Esophagus squamous epithelium (tissue), 5 donors: Measurements from ENCODE around the gene NAV2. TPM values are rescaled to one million over a fixed set of nuclear protein-coding genes. Genes with fewer than 3 reads are reported as not detected.

Experiments used
- DNase-seq: peaks from one replicate; lab custom pipeline; 2025; lab: John Stamatoyannopoulos, UW
- H3K27ac ChIP-seq, 4 donors: fragments of 200-600 bp; sonication (generic); one replicate each; pipeline ENCODE4 v1.5.1; 2016 to 2019; ENCODE audit warnings: mild to moderate bottlenecking in 1 of 4
- H3K27me3 ChIP-seq, 4 donors: fragments of 200-600 bp; sonication (generic); 1 replicate in 3 of 4; 2 replicates in 1 of 4; pipeline versions ENCODE4 v1.5.1 to v1.6.0; 2017 to 2021; ENCODE audit warnings: antibody characterized with exemption in 1 of 4
- H3K36me3 ChIP-seq, 3 donors: fragments of 200-600 bp; sonication (generic); one replicate each; pipeline ENCODE4 v1.5.1; 2016 to 2019
- H3K4me1 ChIP-seq, 3 donors: fragments of 200-600 bp; sonication (generic); one replicate each; pipeline ENCODE4 v1.5.1; 2017 to 2019
- H3K4me3 ChIP-seq, 4 donors: fragments of 200-600 bp; sonication (generic); 1 replicate in 3 of 4; 2 replicates in 1 of 4; pipeline ENCODE4 v1.5.1; 2016 to 2019; ENCODE audit warnings: mild to moderate bottlenecking in 2 of 4, moderate library complexity in 1 of 4
- H3K9me3 ChIP-seq, 3 donors: fragments of 200-600 bp; sonication (generic); one replicate each; pipeline ENCODE4 v1.5.1; 2016 to 2019
- CTCF ChIP-seq, 6 experiments: fragments of 450-650 bp in 4 of 6; fragments of 200-600 bp in 2 of 6; sonication (generic) in 2 of 6; IDR thresholded peaks; one replicate each; pipeline ENCODE4 v1.5.1; 2016 to 2019; ENCODE audit warnings: antibody characterized with exemption in 6 of 6, mild to moderate bottlenecking in 4 of 6, moderate library complexity in 4 of 6
- POLR2A ChIP-seq, 4 donors: fragments of 450-650 bp; IDR thresholded peaks; one replicate each; pipeline ENCODE4 v1.6.1; 2017; ENCODE audit warnings: antibody characterized with exemption in 4 of 4, mild to moderate bottlenecking in 4 of 4, moderate library complexity in 3 of 4
- WGBS, 2 donors: methylation state at CpG; one replicate each; pipeline ENCODE4 v1.1.5; 2018; 5-methylcytosine and 5-hydroxymethylcytosine counted together
- intact Hi-C: fragments of 100-400 bp; cut with DNase I; formaldehyde crosslinking; loops from one replicate; pipeline ENCODE4 v1.15.0; 2022
- total RNA-seq, 4 donors: library from RNA; depleted of rRNA; stranded (reverse); fragments of >200 nt; gene quantifications; one replicate each; pipeline ENCODE4 v1.1.0, GENCODE V29; 2016
- donor health status: DM: yes; HTN: yes; CAD: no.

NAV2 gene
- total RNA-seq, 4 donors from 2014 or later, result 4.9 to 19.1 (median 14.6) TPM

DNA sequence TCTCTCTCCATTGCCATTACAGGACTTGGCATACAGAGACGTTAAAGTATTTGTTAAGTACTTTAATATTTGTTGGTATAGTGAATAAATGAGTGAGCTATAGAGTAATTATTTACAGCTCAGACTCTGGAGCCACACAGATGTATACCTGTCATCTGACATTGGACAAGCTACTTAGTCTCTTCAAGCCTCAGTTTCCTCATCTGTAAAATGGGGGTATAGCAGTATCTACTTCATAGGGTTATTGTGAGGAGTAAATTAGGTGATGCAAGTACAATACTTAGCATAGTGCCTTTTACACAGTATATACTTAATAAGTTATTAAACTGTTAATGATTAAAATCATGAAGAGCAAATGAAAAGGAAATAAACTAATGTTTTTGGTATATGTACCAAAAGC, 203.2 kb downstream of the NAV2 start:
- Histone ChIP-seq H3K4me3 (no peak overlapping the region), H3K27ac (no peak overlapping the region), H3K36me3 (peaks cover 0 to 7% (median 0%) of the 10 kb centered on the region in 3 donors), H3K27me3 (no peaks in the 10 kb centered on the region), H3K9me3 (no peaks in the 10 kb centered on the region), H3K4me1 (peaks cover 0 to 46% (median 5%) of the 10 kb centered on the region in 3 donors)
- DNase-seq, result no peak
- 75 to 82% methylated on average over 1 of the region's 1 CpG for WGBS, 2 donors
- TF ChIP-seq CTCF (IDR thresholded peaks at IDR 0.05), result no peak
- TF ChIP-seq POLR2A (IDR thresholded peaks at IDR 0.05), result no peak
- intact Hi-C loops, result no loop called here

DNA sequence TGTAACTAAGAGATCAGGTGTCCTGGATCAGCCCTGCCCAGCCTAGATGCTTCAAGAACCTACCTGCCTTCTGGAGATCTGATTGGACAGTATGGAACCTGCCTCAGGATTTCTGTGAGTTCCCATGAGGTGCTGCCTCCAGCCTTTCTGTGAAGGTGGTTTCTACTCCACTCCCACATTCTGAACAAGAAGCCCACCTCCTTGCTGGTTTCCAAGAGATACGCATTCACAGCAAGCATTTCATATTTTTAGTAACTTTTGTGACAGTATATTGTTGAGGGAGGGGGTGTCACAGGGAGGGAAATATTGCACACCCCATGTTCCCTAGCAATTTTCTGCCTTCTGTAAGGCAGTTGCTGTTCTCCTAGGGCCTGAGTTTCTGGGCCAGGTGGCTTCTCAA, 204.4 kb downstream of the NAV2 start:
- Histone ChIP-seq H3K27ac (no peak overlapping the region), H3K4me1 (peaks cover 0 to 48% (median 5%) of the 10 kb centered on the region in 3 donors), H3K4me3 (no peak overlapping the region), H3K36me3 (peaks cover 0 to 7% (median 0%) of the 10 kb centered on the region in 3 donors), H3K9me3 (no peaks in the 10 kb centered on the region), H3K27me3 (no peaks in the 10 kb centered on the region)
- no peak for TF ChIP-seq POLR2A (IDR thresholded peaks at IDR 0.05)
- TF ChIP-seq CTCF (IDR thresholded peaks at IDR 0.05), result no peak
- 100% methylated on average over 1 of the region's 1 CpG for WGBS, 2 donors
- DNase-seq, result no peak
- intact Hi-C loops, result no loop called here

DNA sequence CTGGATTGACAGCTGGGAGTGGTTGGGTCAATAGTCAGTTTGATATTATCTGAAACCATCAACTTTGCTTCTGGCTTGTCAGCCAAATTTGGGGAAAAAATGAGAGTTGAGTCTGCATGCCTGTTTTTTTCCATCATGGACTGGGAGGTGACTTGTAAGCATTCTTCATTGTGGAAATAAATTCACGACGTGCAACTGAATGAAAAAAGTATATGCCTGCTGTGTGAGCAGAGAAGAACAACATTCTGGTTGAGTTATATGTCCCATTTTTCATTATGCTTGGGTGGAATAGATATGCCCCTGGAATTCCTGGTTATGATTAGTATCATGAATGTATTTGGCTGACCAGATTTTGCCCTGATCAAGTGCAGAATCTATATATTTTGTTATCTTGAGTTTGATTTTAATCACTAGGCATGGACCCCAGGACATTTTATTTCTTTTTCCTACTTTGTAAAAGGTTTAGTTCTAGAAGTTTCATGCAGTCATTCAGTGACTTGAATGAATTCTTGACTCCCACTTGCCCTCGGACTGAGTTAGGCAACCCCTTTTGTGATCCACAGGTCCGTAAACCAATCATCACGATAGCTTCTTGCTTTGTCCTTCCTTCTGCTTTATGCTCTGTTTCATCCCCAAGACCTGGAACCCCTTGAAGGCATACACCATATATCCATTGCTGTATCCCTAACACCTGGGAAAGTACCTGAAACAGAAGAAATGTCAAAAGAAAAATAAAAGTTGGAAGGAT, 205.8 kb downstream of the NAV2 start:
- Histone ChIP-seq H3K27me3 (no peaks in the 10 kb centered on the region), H3K36me3 (peaks cover 0 to 7% (median 0%) of the 10 kb centered on the region in 3 donors), H3K27ac (peak overlapping the region; percentile 40 to 61 (median 50)), H3K4me1 (peaks cover 0 to 34% (median 0%) of the 10 kb centered on the region in 3 donors), H3K9me3 (no peaks in the 10 kb centered on the region), H3K4me3 (no peak overlapping the region)
- no peak for TF ChIP-seq CTCF (IDR thresholded peaks at IDR 0.05)
- no peak for TF ChIP-seq POLR2A (IDR thresholded peaks at IDR 0.05)
- DNase-seq, result no peak
- intact Hi-C loops, result no loop called here
- WGBS, 2 donors, result 52 to 54% methylated on average over 5 of the region's 5 CpGs

DNA sequence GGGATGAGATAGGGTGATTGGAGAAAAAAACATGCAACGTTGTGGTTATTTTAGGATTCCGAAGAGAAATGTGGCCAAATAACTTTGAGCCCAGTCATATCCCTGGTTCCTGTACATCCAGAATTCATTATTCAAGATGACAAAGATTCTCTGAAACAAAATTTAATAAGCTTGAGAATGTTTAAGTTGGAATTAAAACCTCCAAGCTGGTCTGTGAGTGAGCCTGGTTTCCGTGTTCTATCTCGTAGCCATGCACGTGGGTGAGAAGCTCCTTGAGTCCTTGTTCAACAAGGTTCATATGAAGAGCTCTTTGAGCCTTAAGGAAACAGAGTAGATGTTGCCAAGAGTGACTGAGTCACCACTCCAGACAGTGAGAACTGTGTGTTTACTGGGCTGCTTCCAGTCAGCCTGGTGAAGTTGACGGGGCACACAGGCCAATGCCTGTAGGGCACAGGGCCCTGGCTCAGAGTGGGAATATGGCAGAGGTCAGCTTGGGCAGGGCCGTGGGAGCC, 206.5 kb downstream of the NAV2 start:
- H3K4me1 ChIP-seq, result peaks cover 0 to 30% (median 0%) of the 10 kb centered on the region in 3 donors
- peak overlapping the region; percentile 40 to 61 (median 50) for H3K27ac ChIP-seq
- no peaks in the 10 kb centered on the region for H3K27me3 ChIP-seq
- 26 to 30% methylated on average over 6 of the region's 7 CpGs for WGBS, 2 donors
- H3K36me3 ChIP-seq, result peaks cover 0 to 7% (median 0%) of the 10 kb centered on the region in 3 donors
- intact Hi-C loops, result no loop called here
- no peaks in the 10 kb centered on the region for H3K9me3 ChIP-seq
- DNase-seq, result no peak
- H3K4me3 ChIP-seq, result no peak overlapping the region
- TF ChIP-seq CTCF (IDR thresholded peaks at IDR 0.05), result no peak
- no peak for TF ChIP-seq POLR2A (IDR thresholded peaks at IDR 0.05)

DNA sequence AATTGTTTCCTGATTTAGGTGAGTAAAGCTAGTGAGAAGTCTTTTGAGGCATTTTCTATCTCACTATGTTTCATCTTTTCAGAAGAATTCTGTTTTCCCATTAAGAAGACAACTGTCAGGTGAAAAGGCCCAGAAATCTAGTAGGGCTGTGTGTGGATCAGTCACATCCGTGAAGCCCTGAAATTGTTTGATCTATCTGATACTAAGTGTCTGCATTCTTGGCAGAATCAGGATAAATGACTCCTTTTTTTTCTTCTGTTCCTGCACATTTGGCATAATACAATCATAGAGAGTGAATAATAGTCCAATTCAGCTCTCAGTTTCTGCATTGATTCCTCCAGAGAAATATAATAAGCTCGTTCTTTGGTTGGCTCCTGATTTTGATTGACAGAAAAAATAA, 208.3 kb downstream of the NAV2 start:
- Histone ChIP-seq H3K27me3 (no peaks in the 10 kb centered on the region), H3K27ac (no peak overlapping the region), H3K4me1 (peaks cover 0 to 30% (median 0%) of the 10 kb centered on the region in 3 donors), H3K9me3 (no peaks in the 10 kb centered on the region), H3K36me3 (peaks cover 0 to 7% (median 0%) of the 10 kb centered on the region in 3 donors), H3K4me3 (no peak overlapping the region)
- intact Hi-C loops, result no loop called here
- TF ChIP-seq POLR2A (IDR thresholded peaks at IDR 0.05) (no peak), CTCF (IDR thresholded peaks at IDR 0.05) (no peak)
- 69 to 79% methylated on average over 2 of the region's 2 CpGs for WGBS, 2 donors
- no peak for DNase-seq
